T-helper 2 cell treated with Interferon-gamma antibody and Interleukin-4, amounts not matched to agents 100 ng/mL and 5 ng/mL, for 36 hours (primary cell): Measurements from ENCODE around the gene TBX4. TPM values are rescaled to one million over a fixed set of nuclear protein-coding genes. Genes with fewer than 3 reads are reported as not detected.
"Not testable (repeated sequence)": the region's sequence is repeated elsewhere in the genome, so short reads cannot be mapped to it uniquely, and the experiment has no call there.

Experiments used
- intact Hi-C: fragments of 100-400 bp; cut with micrococcal nuclease; formaldehyde crosslinking; loops from one replicate; pipeline ENCODE4 v1.15.1; 2023
- total RNA-seq: library from RNA; stranded (reverse); gene quantifications from 2 replicates; pipeline ENCODE4 v1.2.3, GENCODE V29; 2022

The TBX4 gene
- total RNA-seq, 1 donor from 2014 or later = not detected

GRCh38 chr17:61519754-61520440 is 67.7 kb downstream of the TBX4 start:
- intact Hi-C loops = no loop called here

- intact Hi-C loops = no loop called here
Observed at GRCh38 chr17:61520897-61521296, 68.7 kb downstream of the TBX4 start.

GRCh38 chr17:61522088-61522487 is 69.9 kb downstream of the TBX4 start:
- intact Hi-C loops = no loop called here

- intact Hi-C loops = no loop called here
Observed at GRCh38 chr17:61524319-61524718, 72.1 kb downstream of the TBX4 start.

- intact Hi-C loops = not testable (repeated sequence)
Observed at GRCh38 chr17:61527441-61527840, 75.2 kb downstream of the TBX4 start.

GRCh38 chr17:61528171-61528570 is 75.9 kb downstream of the TBX4 start:
- intact Hi-C loops = no loop called here

- intact Hi-C loops = no loop called here
Observed at GRCh38 chr17:61531223-61531622, 79.0 kb downstream of the TBX4 start.

GRCh38 chr17:61532826-61533225 is 80.6 kb downstream of the TBX4 start:
- intact Hi-C loops = no loop called here

GRCh38 chr17:61533797-61534196 is 81.6 kb downstream of the TBX4 start:
- intact Hi-C loops = no loop called here

- intact Hi-C loops = no loop called here
Observed at GRCh38 chr17:61534414-61534813, 82.2 kb downstream of the TBX4 start.

Other genes starting within 250 kb of the TBX4 start
- 0.05 TPM in 1 of 2 replicates, not detected in the other for gene TBX2, start 52.6 kb upstream of the TBX4 start, total RNA-seq
- not detected in 2 replicates for gene NACA2, start 138.8 kb downstream of the TBX4 start, total RNA-seq